Stimulated activated naive CD4-positive, alpha-beta T cell treated with Interleukin-2 at 50 U/mL for 16 hours (primary cell): Measurements from ENCODE around the gene NDUFAF8.

Experiments used
- DNase-seq: peaks from one replicate; lab custom pipeline; 2025; lab: John Stamatoyannopoulos, UW

NDUFAF8 gene

DNA sequence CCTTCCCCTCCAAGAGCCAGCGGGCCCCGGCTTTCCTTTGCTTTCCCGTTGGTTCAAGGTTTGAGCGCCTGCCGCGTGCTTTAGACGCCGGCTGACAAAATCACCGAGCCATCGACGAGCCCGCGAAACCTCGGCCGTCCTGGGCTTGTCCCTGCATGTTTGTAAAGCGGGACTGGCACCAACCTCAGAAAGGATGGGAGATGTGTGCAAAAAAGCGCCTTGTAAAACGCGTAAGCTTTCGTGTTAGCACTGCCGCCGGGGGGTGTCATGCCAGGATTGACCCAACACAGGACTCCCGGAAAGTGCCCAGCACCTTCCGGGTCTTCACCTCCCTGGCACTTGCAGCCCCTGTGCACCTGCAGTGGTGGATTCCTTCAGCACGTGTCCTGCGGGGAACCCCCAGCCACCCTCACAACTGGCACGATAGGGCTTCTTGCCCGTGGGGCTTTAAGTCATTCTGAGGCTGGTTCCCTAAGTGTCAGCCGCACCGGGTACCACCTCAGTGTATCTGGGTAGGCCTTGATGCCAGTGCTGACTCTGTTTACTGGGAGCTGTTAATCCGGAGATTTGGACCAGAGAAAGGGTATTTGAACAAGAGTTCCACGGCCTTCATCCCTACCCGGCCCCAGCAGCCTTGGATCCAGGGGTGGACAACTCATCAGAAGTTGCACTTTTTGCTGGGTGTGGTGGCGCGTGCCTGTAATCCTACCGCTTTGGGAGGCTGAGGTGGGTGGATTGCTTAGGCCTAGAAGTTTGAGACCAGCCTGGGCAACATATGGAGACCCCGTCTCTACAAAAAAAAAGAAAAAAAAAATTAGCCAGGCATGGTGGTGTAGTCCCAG is 817 bp downstream of the NDUFAF8 start:
- peak; percentile 50 for DNase-seq

DNA sequence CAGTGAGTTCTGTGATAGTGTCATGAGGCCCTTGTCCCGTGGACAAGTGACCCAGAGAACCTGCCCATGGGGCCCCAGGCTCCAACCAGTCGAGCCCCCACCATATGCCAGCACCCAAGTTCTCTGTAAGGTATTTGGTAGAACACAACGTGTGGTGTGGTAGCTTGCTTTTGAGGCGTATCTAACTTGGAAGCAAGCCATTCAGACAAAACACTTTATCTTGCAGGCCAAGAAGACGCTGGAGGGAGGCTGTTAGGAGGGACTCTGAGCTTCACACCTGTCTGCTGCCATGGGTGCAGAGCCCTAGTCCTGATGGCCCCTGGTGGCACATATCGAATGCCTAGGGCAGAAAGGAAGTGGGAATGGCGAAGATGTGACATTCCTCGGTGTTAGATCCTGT is 1.6 kb downstream of the NDUFAF8 start:
- DNase-seq = no peak

DNA sequence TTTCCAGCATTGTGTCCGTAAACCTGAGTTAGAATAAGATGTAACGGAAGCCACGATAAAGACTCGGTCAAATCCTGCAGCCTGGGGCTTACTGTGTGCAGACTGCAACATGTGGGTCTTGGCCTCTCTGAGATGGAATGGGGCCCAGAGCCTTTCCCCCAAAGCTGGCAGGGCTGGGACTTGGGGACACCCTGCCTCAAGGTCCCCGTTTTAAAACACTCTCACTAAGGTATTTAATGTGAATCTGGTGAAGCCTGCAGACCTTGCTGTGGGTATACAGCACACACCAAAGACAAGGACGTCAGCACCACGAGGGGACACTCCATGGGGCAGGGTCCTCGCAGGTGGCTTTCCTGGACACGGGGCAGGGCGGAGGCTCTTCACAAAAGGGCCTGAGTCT is 2.1 kb downstream of the NDUFAF8 start:
- DNase-seq = no peak

DNA sequence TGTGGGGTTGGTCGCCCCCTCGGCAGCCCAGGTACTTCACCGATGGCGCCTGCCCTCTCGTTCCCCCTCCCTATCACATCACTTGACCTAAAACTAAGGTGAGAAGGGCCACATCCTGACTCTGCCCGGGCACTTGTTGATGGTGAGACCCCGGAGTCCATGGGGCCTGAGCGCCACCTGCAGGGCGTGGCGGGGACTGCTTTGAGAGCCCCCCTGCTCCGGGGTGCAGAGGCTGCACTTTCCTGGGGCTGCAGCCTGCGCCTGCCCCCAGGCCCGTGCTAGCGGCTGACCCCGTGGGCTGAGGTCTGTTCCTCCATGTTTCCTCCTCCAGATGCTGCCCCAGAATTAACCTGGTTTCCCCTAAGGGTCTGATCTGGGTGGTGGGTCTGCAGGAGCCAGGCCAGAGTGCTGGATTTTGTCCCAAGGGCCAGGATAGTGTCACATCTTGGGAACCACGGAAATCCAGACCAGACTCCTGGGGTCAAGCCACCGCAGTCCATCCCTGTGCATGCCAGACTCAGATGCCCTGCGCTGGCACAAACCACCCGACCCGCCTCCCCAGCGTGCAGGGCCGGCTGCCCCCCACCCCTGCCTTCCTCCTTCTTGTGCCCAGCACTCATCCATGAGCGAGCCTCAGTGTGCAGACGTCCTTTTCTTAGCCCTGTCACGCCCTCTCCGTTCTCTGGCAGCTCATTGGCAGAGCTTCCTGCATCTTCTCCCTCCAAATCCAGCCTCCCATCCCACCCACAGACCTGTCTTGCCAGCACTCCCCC is 2.7 kb downstream of the NDUFAF8 start:
- peak; percentile 52 for DNase-seq

DNA sequence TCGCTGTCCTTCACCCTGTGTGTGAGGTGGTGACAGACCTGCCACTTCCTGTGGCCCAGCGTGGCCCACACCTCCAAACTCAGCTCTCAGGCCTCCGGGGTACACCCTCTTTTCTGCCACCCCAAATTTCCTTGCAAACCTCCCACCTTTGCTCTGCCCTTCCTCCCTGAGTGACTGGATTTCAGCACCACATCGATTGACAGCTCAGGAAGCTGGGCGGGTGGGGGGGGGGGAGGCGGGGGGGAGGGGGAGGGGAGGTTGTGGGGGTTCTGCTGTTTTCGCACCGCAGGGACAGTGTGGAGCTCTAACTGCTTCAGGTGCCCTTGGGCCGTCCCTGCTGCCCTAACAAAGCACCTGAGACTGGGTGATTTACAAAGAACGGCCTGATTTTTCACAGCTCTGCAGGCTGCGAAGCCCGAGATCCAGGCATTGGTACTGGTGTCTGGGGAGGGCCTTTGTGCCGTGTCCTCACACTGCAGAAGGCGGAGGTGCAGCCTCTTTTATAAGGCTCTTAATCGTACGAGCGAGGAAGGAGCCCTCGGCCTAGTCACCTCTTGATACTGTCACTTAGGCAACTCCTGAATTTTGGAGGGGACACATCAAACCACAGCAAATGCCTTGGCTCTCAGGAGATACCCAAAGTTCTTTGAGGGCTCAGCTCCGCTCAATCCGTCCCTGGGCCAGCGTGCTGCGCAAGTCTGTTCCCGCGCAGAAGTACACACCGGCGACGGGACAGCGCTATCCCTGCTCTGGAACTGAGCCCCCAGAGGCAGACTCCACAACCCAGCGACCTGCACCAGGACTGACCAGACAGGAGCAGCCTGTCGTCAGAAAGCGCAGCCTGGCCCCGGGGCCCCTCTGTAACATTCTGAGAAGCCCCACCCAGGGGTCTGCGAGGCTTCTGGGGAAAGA is 3.6 kb downstream of the NDUFAF8 start:
- DNase-seq = no peak

DNA sequence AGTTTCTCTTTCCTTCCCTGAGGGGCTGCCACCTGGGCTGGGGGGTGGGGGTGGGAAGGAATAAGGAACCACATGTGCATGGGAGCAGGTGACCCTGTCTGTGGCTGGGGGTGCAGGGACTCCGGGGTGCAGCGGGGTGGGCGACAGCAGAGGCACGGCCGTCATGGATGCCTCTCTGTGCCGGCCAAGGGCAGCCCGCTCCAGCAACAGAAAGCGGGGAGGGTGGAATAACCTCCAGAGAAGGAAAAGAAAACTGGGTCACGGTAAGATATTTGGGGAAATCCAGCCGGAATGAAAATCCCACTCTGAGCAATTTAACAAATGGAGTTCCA is 4.2 kb downstream of the NDUFAF8 start:
- no peak for DNase-seq

DNA sequence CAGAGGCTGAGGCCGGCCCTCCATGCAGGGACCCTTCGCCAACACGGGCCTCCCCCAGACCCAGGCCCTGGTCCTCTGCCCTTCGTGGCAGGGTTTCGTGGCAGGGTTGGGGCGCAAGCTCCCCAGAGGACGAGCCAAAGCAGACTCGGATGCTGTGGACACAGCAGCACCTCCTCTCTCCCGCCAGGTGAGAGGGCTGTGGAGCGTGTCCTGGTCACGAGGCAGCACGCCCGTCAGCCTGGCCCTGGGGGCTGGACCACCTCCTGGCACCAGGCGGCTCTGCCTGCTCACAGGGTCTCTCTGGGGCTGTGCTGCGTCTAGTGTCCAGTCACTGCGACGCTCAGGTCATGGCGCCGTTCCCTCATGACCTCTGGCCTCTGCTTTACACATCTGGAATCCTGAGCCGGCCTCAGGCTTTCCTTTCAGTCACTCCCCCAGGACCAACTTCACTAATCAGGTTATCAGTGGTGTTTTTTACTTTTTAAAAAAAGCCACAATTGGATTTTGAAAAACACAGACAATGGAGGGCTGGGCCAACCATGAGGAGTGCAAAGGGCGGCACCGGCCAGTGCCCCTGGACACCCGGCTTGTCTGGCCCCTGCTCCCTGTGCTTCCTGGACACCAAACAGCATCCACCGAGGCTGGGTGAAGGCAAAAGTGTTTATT is 5.4 kb downstream of the NDUFAF8 start:
- no peak for DNase-seq

DNA sequence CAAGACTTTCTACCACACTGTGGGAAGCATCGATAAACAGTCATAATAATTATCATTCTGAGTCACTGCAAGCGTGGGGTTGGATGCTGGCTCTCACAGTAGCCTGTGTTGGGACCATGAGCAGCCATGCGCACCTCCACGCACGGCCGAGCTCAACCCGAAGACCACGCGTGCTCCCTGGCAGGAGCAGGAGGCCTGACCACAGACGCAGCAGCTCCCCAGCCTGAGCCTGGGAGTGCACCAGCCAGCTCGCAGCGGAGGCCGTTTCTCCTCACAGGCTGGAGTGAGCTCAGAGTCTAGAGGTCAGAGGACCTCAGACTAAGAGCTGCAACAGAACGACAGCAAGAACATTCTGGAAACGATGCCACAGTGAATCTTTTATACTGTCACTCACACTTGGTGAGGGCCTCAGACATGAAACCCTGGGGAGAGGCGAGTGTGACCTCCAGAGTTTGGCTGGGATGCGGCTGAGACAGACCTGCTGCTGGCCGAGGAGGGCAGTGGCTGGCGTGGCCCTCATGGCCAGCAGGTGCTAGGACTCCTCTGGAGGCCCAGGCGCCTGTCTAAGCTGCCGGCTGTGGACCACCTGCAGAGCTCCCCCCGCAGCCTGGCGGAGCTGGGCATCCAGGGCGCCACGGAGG is 6.0 kb downstream of the NDUFAF8 start:
- DNase-seq = no peak

DNA sequence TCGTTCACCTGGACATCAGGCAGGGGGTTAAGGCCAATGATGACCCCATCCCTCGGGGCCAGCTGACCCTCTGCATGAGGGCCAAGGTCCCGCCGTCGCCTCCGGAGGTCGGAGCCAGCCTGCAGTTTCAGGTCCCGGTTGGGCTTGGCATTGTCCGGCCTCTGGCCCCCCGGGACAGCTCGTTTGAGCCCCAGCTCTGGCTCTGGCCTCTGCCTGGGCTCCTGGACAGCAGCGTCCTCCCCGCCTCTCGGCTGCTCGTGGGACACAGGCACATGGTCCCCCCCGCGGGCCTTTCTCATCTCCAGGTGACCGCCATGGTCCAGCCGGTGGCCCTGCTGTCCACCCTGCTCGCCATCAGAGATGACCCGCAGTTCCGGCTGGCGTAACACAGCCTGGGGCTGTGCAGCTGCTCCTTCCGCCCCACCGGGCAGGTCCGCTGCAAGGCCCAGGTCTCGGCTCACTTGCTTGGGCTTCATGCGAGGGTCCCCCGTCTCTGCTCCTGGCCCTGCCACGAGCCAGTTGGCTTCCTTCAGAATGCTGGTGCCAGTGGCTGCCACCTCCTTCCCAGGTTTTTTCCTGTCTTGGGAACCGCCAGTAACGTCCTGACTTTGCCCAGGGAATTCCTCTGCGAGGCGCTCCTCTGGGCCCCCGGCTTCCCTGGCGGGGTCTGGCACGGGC is 6.7 kb downstream of the NDUFAF8 start:
- no peak for DNase-seq

DNA sequence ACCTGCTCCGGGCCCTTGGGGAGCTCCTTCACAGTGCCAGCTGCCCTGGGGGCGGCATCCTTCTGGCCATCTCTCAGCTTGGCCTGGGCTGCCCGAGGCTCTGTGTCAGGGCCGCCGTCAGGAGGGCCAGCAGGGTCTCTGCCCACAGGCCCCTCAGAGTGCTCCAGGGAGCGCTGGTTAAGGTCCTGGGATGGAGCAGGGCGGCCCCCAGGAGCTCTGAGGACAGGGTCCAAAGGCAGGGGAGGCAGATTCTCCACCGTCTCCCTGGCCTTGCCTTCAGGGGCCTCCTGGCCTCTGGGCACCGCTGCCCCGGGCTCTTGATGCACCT is 7.2 kb downstream of the NDUFAF8 start:
- no peak for DNase-seq

DNA sequence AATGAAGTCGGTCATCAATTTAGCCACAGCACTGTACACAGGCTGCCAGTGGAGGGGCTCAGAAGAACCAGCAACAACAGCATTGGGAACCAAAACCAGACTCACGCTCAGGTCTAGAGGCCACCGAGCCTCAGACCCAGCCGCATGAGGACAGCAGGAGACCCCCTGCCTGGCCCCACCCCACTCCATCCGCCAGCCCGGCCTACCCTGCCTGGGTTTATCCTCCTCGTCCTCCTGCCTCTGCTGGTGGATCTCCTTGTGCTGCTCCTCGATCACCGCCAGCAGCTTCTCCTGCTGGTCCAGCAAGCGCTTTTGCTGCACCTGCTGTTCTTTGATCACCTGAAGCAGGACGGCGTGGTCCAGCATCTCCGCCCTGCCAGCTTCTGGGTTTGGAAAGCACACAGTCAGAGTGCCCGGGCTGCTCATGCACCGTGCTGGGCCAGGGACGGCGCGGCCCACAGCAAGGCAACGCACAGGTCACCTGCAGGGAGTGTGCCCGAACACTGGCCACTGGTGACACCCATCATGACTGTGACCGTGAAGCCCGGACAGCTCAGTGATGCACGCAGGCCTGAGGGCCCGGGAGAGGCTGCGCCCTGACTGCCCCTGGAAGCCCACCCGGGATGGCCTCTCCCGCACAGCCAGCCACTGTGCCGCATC is 7.7 kb downstream of the NDUFAF8 start:
- no peak for DNase-seq

DNA sequence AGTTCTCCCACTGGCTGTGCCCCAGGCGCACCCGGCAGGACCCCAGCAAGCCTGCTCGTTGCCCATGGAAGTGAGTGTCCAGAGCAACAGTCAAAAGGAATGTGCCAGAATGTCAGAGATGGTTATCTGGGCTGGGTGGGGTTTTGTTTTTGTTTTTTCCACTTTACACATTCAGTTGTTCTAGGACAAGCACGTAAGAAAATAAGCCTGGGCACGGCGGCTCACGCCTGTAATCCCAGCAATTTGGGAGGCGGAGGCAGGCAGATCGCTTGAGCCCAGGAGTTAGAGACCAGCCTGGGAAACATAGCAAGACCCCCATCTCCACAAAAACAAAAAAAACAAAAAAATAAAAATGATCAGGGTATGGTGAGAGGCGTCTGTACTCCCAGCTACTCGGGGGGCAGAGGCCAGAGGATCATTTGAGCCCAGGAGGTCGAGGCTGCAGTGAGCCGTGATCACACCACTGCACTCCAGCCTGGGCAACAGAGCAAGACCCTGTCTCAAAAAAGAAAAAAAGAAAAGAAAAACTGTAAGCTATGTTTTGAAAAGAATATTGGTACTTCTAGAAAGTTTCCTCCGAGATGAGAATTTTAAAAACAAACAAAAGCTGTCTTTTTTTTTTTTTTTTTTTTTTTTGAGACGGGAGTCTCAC is 8.3 kb downstream of the NDUFAF8 start:
- DNase-seq = no peak

DNA sequence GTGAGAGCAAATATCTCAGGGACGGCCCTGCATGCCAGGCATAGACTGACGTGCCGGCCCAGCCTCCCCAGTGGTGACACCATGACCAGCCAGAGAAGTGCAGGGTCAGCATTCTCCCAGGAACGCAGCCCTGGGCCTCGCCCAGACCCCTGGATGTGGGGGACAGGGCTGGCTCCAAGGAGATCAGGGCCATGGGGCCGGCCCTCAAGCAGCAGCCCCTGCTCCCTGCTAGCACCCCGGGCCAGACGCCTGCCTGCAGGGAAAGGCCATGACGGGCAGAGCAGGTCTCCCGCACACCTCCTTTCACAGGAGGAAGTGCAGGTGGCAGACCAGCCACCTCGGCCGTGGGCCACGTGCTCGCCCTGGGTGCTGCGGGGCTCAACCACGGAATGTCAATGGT is 9.5 kb downstream of the NDUFAF8 start:
- DNase-seq = no peak

DNA sequence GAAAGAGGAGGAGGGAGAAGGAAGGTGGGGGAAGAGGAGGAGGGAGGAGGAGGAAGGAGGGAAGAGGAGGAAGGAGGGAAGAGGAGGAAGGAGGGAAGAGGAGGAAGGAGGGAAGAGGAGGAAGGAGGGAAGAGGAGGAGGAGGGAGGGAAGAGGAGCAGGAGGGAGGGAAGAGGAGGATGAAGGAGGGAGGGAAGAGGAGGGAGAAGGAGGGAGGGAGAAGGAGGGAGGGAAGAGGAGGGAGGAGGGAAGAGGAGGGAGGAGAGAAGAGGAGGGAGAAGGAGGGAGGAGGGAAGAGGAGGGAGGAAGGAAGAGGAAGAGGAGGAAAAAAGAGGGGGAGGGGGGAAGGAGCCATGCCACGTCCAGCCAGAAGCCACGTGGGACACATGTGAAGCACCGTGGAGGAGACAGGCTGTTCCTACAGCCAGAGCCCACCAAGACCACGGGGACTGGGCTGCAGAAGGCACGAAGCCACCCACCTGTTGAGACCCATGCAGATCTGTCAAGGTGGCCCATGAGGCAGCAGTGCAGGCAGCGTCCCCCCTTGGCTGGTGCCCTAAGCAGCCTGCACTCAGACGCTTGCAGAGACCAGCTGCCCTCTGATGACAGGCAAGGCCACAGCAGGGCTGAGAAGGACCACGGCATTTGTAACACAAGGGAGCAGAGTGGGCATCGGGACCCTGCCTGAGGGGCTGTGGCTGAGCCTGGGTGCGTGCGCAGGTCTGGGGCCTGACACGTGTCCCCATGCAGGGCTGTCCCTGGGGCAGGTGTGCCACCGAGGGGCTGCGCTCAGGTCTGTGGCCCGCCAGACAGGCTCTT is 10.3 kb downstream of the NDUFAF8 start:
- DNase-seq = no peak

DNA sequence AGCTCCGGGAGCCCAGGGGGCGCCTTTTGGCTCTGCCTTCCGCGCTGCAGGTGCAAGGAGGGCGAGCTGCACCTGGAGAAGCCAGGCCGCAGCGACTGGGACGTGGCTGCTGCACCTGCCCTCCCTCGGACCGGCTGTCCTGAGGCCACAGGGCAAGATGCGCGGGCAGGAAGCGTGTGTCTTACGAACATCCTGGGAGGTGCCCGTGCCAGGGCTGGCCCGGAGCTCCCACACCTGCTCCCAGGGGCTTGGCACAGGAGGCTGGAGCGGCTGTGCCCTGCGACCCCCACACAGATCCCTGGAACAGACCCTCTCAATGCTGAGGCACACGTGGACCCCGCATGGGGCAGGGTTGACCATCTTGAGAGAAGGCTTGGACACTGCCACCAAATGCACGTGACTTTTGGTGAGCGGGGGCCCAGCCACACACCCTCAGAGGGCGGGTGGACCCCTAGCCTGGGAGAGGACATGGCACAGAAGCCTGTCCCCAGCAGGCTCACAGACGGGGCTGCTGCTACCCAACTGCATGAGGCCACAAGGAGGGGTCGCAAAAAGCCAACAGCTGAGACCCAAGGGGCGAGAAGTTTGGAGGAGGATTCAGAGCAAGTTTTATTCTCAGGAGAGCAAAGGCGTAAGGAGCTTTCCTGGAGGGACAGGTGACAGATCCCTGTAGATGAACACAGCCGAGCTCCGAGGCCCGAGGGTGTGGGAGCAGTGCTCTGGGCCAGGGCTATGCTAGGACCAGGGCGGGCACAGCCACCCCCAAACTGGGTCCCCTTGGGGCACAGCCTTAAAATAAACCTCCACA is 11.4 kb downstream of the NDUFAF8 start:
- DNase-seq = no peak

DNA sequence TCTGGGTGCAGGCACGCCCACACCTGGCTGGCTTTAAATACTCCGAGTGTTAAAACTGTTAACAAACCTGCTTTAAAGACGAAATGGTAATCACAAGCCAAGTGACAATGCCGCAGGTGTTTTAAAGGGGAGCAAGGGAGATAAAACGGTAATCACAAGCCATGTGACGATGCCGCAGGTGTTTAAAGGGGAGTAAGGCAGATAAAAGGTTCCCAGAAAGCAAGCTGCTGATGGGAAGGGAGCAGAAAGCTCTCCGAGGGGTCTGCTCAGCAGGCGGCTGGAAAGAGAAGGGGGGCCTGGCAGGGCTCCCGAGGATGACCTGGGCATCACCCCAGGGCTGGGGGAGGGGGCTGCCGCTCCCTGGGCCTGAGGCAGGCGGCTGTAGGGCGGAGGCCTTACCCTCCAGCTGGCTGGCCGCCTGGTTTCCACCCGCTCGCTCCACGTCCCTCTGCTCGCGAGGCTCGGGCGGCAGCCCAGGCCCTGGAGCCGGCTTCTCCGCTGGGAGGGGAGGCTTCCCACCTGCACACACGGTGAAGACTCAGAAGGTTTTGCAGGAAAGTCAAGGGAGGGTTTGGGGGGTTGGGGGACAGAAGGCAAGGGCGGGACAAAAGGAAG is 12.1 kb downstream of the NDUFAF8 start:
- no peak for DNase-seq

DNA sequence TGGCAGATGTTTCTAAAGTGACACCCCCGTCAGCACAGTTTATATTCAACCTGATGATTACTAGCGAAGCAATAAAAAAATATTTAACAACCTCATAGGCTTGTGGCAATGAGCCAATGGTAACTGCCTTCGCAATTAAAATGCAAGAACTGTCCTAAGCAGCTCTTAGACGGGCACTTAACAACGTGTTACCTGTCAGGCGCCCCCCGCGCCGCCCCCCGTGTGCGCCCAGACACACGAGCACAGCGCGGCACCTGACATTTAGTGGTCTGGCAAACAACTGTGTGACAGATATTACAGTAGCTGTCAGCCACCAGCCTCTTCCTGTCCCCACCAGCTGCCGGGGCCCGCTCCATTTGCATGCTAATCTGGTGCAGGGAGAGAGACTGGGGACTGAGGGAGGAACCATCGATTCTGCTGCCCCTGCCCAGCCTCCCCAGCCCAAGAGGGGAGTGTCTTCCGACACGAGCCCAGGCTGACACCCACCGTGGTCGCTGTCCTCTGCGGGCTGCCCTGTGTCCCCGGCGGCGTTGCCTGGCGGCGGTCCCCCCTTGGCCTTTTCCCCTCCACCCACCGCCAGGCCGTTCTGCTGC is 12.7 kb downstream of the NDUFAF8 start:
- no peak for DNase-seq
